Adrenal gland (tissue), 5 donors: Measurements from ENCODE around the gene COIL.

ENCODE experiments used
- CTCF ChIP-seq, 6 experiments: fragments of 450-650 bp in 4 of 6; fragments of 200-600 bp in 2 of 6; sonication (generic) in 1 of 6; IDR thresholded peaks; 1 replicate in 5 of 6; 2 replicates in 1 of 6; pipeline versions ENCODE4 v1.5.1 to v1.8.0; 2016 to 2021; ENCODE audit warnings: antibody characterized with exemption in 6 of 6, mild to moderate bottlenecking in 2 of 6, moderate library complexity in 1 of 6
- POLR2A ChIP-seq, 2 donors: fragments of 450-650 bp; IDR thresholded peaks; one replicate each; pipeline ENCODE4 v1.6.1; 2017; ENCODE audit warnings: antibody characterized with exemption in 2 of 2, mild to moderate bottlenecking in 2 of 2, moderate library complexity in 1 of 2
- donor health status: DM: no; HTN: no; CAD: no.

- TF ChIP-seq CTCF (IDR thresholded peaks at IDR 0.05) (no peak), POLR2A (IDR thresholded peaks at IDR 0.05) (no peak)
Measured at GRCh38 chr17:56933868-56934267, 27.0 kb downstream of the COIL start.
